HT1080 (cell line): ENCODE data around the gene SERPIND1. TPM values are rescaled to one million over a fixed set of nuclear protein-coding genes. Genes with fewer than 3 reads are reported as not detected.

Experiments
- total RNA-seq: library from RNA; depleted of rRNA; stranded (reverse); fragments of >200 nt; shearing (Covaris generic); gene quantifications from 2 replicates; pipeline ENCODE4 v1.2.3, GENCODE V29; 2014; rRNA removed

SERPIND1 gene
- total RNA-seq, 1 experiment from 2014 or later, result 0.80 TPM

Other genes starting within 250 kb of the SERPIND1 start
- 32.9 and 35.9 TPM in 2 replicates for gene PI4KA, start 84.7 kb downstream of the SERPIND1 start, total RNA-seq
- gene SNAP29, start 84.9 kb downstream of the SERPIND1 start, total RNA-seq, result 11.2 and 12.0 TPM in 2 replicates
- 37.4 and 48.8 TPM in 2 replicates for gene CRKL, start 143.3 kb downstream of the SERPIND1 start, total RNA-seq
- gene AIFM3, start 193.1 kb downstream of the SERPIND1 start, total RNA-seq, result 0.63 TPM in 1 of 2 replicates, not detected in the other
- 33.2 and 35.3 TPM in 2 replicates for gene LZTR1, start 208.2 kb downstream of the SERPIND1 start, total RNA-seq
- gene THAP7, start 228.0 kb downstream of the SERPIND1 start, total RNA-seq, result 57.3 and 64.0 TPM in 2 replicates
- 0.45 and 0.87 TPM in 2 replicates for gene P2RX6, start 241.1 kb downstream of the SERPIND1 start, total RNA-seq